ENCODE results near the gene ST8SIA2.

ST8SIA2 gene

DNA sequence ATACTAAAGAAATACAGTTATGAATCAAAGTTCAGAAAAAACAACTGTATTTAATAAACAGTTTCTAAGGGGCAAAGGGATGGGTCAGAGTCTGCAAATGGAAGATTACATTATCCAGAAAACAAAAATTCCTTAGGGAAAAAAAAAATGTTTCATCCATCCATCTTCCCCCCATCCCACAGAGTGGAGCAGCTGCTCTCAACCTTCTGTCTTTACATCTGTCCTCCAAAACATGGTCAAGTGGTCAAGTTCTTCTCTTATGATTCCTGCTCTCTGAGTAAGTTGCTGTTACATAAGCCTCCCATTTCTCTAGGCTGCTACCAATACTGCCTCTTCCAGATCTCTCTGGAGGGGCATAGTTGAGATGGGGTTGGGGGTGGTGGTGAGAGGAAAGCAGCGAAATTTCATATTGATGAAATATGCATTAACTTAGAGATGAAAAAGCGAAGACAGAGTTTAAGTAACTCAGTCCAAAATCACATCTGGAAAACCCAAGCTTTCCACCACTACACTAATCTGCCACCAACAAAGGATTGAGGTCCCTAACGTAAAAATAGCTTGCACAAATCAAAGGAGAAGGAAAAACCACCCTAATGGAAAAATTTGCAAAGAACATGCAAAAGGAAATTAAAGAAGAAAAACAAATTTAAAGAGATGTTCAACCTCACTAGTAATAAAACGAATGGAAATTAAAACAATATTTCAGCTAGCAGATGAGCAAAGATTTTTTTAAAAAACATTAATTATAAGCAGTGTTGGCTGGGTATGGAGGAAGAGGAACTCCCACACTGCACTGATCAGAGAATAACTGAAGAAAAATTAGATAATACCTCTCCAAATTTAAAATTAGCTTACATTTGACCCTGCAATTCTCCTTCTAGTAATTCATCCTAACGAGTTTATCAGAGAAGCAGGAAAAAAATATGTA is 109.5 kb downstream of the ST8SIA2 start:
- Histone ChIP-seq H3K4me1 (ENCODE audit: control insufficient read depth, insufficient read depth, low read length, poor library complexity, severe bottlenecking) (no peaks in the 10 kb centered on the region), H3K27ac (ENCODE audit: insufficient read depth, low read length, poor library complexity, severe bottlenecking) (no peak overlapping the region), H3K27me3 (replicated peaks; ENCODE audit: control insufficient read depth, insufficient read depth, low read length, poor library complexity, severe bottlenecking) (no peaks in the 10 kb centered on the region), H3K4me3 (ENCODE audit: insufficient read depth, low read depth, low read length, poor library complexity, severe bottlenecking) (no peak overlapping the region), H3K36me3 (ENCODE audit: control insufficient read depth, insufficient read depth, low read length) (no peaks in the 10 kb centered on the region), H3K9me3 (ENCODE audit: control insufficient read depth, low read length) (no peaks in the 10 kb centered on the region)
- DNase-seq = no peak

DNA sequence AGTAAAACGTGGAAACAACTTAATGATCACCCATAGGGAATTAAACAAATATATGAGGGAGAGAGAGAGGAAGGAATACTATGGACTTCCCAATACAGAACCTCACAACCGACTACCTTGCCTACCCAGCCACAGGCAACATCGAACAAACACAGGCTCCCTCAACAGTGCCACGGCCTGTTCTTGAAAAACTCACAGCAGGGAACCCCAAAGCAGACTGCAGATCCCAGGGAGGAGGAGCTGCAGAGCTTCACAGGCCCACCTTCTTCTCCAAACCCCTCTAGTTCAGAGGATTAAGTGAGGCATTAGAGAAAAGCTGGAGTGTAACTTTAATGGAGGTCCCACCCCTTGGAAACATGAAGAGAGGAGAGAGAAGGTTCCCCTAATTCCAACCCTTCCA is 110.2 kb downstream of the ST8SIA2 start:
- H3K36me3 ChIP-seq (ENCODE audit: control insufficient read depth, insufficient read depth, low read length) = no peaks in the 10 kb centered on the region
- DNase-seq = no peak
- no peak overlapping the region for H3K27ac ChIP-seq (ENCODE audit: insufficient read depth, low read length, poor library complexity, severe bottlenecking)
- no peaks in the 10 kb centered on the region for H3K9me3 ChIP-seq (ENCODE audit: control insufficient read depth, low read length)
- H3K4me3 ChIP-seq (ENCODE audit: insufficient read depth, low read depth, low read length, poor library complexity, severe bottlenecking) = no peak overlapping the region
- no peaks in the 10 kb centered on the region for H3K4me1 ChIP-seq (ENCODE audit: control insufficient read depth, insufficient read depth, low read length, poor library complexity, severe bottlenecking)
- no peaks in the 10 kb centered on the region for H3K27me3 ChIP-seq (replicated peaks; ENCODE audit: control insufficient read depth, insufficient read depth, low read length, poor library complexity, severe bottlenecking)

DNA sequence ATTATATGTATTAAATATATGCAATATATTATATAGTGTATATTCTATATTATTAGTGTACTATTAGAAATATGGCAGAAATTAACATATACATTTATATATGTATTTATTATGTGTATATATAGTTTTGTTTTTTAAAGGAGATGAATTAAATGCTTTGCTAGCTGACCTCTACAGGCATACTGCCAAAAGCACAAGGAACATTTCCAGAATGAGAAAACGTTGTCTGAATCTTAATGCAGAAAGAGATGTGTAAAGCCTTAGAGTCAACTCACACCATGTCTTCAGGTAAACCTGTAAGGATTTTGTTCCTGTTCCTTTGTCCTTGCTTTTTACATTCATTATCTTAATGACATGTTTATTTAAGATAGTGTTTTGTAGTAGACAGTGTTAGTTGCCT is 111.9 kb downstream of the ST8SIA2 start:
- Histone ChIP-seq H3K9me3 (ENCODE audit: control insufficient read depth, low read length) (no peaks in the 10 kb centered on the region), H3K36me3 (ENCODE audit: control insufficient read depth, insufficient read depth, low read length) (no peaks in the 10 kb centered on the region), H3K27me3 (replicated peaks; ENCODE audit: control insufficient read depth, insufficient read depth, low read length, poor library complexity, severe bottlenecking) (no peaks in the 10 kb centered on the region), H3K4me3 (ENCODE audit: insufficient read depth, low read depth, low read length, poor library complexity, severe bottlenecking) (no peak overlapping the region), H3K27ac (ENCODE audit: insufficient read depth, low read length, poor library complexity, severe bottlenecking) (no peak overlapping the region), H3K4me1 (ENCODE audit: control insufficient read depth, insufficient read depth, low read length, poor library complexity, severe bottlenecking) (no peaks in the 10 kb centered on the region)
- DNase-seq = no peak

DNA sequence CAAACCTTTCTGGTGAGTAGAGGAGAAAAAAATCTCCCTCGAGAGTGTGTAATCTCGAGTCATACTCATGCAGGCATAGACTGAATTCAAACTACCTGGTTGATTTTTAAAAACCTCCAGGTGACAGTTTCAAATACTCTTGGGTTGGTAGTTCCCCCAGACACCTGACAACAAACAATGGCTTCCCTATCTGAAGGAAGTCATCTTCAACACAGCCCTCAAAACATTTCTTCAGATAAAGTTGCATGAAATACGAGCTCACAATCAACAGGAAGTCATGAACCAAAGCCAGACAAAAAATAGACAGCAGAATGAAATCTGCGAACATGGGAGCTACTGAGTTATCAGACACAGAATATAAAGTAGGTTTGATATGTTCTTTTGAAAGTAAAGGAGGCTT is 112.8 kb downstream of the ST8SIA2 start:
- Histone ChIP-seq H3K4me1 (ENCODE audit: control insufficient read depth, insufficient read depth, low read length, poor library complexity, severe bottlenecking) (no peaks in the 10 kb centered on the region), H3K27me3 (replicated peaks; ENCODE audit: control insufficient read depth, insufficient read depth, low read length, poor library complexity, severe bottlenecking) (no peaks in the 10 kb centered on the region), H3K36me3 (ENCODE audit: control insufficient read depth, insufficient read depth, low read length) (no peaks in the 10 kb centered on the region), H3K27ac (ENCODE audit: insufficient read depth, low read length, poor library complexity, severe bottlenecking) (no peak overlapping the region), H3K9me3 (ENCODE audit: control insufficient read depth, low read length) (no peaks in the 10 kb centered on the region), H3K4me3 (ENCODE audit: insufficient read depth, low read depth, low read length, poor library complexity, severe bottlenecking) (no peak overlapping the region)
- no peak for DNase-seq

DNA sequence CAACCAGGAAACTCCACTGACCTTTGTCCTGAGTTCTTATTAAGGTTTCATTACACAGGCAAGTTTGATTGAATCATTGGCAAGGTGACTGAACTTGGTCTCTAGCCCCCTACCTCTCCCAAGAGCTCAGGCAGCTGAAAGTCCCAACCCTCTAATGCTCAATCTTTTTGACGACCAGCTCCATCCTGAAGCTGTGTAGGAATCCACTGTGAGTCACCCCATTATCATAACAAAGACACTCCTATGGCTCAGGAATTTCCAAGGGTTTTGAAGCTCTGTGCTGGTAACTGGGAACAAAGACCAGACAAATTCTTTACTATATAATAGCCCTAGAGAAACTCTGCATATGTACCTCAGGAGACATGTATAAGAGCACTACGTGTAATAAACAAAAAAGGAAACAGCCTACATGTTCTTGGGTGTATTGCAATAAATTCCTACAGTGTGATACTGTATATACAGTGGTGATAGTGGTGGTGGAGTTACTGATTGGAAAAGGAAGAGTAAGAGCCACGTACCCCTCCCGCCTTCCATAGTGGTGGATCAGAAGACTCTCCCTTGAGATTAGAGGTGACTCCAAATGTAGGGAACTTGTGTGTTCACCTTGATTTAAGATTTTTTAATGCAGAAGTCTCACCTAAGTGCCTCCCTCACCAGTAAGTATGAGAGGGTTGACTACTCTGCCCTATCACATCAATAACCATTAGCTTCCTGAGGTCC is 116.6 kb downstream of the ST8SIA2 start:
- Histone ChIP-seq H3K27me3 (replicated peaks; ENCODE audit: control insufficient read depth, insufficient read depth, low read length, poor library complexity, severe bottlenecking) (no peaks in the 10 kb centered on the region), H3K9me3 (ENCODE audit: control insufficient read depth, low read length) (no peaks in the 10 kb centered on the region), H3K4me3 (ENCODE audit: insufficient read depth, low read depth, low read length, poor library complexity, severe bottlenecking) (no peak overlapping the region), H3K27ac (ENCODE audit: insufficient read depth, low read length, poor library complexity, severe bottlenecking) (no peak overlapping the region), H3K36me3 (ENCODE audit: control insufficient read depth, insufficient read depth, low read length) (no peaks in the 10 kb centered on the region), H3K4me1 (ENCODE audit: control insufficient read depth, insufficient read depth, low read length, poor library complexity, severe bottlenecking) (no peaks in the 10 kb centered on the region)
- no peak for DNase-seq
